Cardiac septum (tissue), 1 donor: ENCODE data around the gene FLOT1. TPM values are rescaled to one million over a fixed set of nuclear protein-coding genes. Genes with fewer than 3 reads are reported as not detected.

Experiments
- total RNA-seq: library from RNA; stranded (reverse); fragmentation: NEBNext Ultra II Directional; extraction: Animal tissue kit (Norgen Biotek cat#: 25700); gene quantifications from one replicate; pipeline ENCODE4 v1.2.1, GENCODE V29; 2021
- donor health status: DM: no; HTN: no; CAD: no.

Gene FLOT1
- total RNA-seq, 1 donor from 2014 or later = 251 TPM

Other genes starting within 250 kb of the FLOT1 start
- 19.6 TPM for gene GNL1, start 186.2 kb downstream of the FLOT1 start, total RNA-seq
- 3.2 TPM for gene PRR3, start 185.4 kb downstream of the FLOT1 start, total RNA-seq
- gene ABCF1, start 171.2 kb downstream of the FLOT1 start, total RNA-seq = 44.2 TPM
- gene PPP1R10, start 125.4 kb downstream of the FLOT1 start, total RNA-seq = 30.0 TPM
- gene MRPS18B, start 124.8 kb downstream of the FLOT1 start, total RNA-seq = 96.1 TPM
- 4.3 TPM for gene ATAT1, start 115.8 kb downstream of the FLOT1 start, total RNA-seq
- gene C6orf136, start 95.6 kb downstream of the FLOT1 start, total RNA-seq = 49.1 TPM
- gene DHX16, start 69.7 kb downstream of the FLOT1 start, total RNA-seq = 21.6 TPM
- gene PPP1R18, start 56.0 kb downstream of the FLOT1 start, total RNA-seq = 37.7 TPM
- gene NRM, start 51.7 kb downstream of the FLOT1 start, total RNA-seq = 4.3 TPM
- 23.1 TPM for gene MDC1, start 25.4 kb downstream of the FLOT1 start, total RNA-seq
- gene TUBB, start 22.3 kb downstream of the FLOT1 start, total RNA-seq = 215 TPM
- 285 TPM for gene IER3, start 1.9 kb upstream of the FLOT1 start, total RNA-seq
- 61.4 TPM for gene DDR1, start 141.8 kb upstream of the FLOT1 start, total RNA-seq
- gene GTF2H4, start 165.5 kb upstream of the FLOT1 start, total RNA-seq = 16.0 TPM
- 24.7 TPM for gene VARS2, start 171.6 kb upstream of the FLOT1 start, total RNA-seq
- gene SFTA2, start 189.5 kb upstream of the FLOT1 start, total RNA-seq = not detected
- not detected for gene MUCL3, start 198.3 kb upstream of the FLOT1 start, total RNA-seq
- gene MUC21, start 241.0 kb upstream of the FLOT1 start, total RNA-seq = not detected